HuH-7.5 (cell line): ENCODE results near the gene OTX1.

Experiments used
- DNase-seq: peaks from one replicate; pipeline ENCODE4 v3.0.0; 2011; ENCODE audit warnings: low spot score

OTX1 gene

GRCh38 chr2:63047321-63048279, 3.0 kb upstream of the OTX1 start:
- no peak for DNase-seq

GRCh38 chr2:63048367-63049171, 2.1 kb upstream of the OTX1 start:
- no peak for DNase-seq

- no peak for DNase-seq
These were observed 1.2 kb upstream of the OTX1 start for GRCh38 chr2:63049211-63049969.

GRCh38 chr2:63049970-63050333, 678 bp upstream of the OTX1 start:
- DNase-seq = no peak

GRCh38 chr2:63051042-63051794, 588 bp downstream of the OTX1 start:
- DNase-seq = peak; percentile 66

GRCh38 chr2:63051795-63052333, 1.2 kb downstream of the OTX1 start:
- no peak for DNase-seq

GRCh38 chr2:63052411-63053080, 1.9 kb downstream of the OTX1 start:
- no peak for DNase-seq

- DNase-seq = no peak
These were observed 2.7 kb downstream of the OTX1 start for GRCh38 chr2:63053081-63053888.

- no peak for DNase-seq
These were observed 3.4 kb downstream of the OTX1 start for GRCh38 chr2:63053889-63054602.

- DNase-seq = no peak
These were observed 4.2 kb downstream of the OTX1 start for GRCh38 chr2:63054841-63055225.

- no peak for DNase-seq
These were observed 4.8 kb downstream of the OTX1 start for GRCh38 chr2:63055226-63056106.

GRCh38 chr2:63056107-63057050, 5.7 kb downstream of the OTX1 start:
- DNase-seq = no peak

- no peak for DNase-seq
These were observed 6.9 kb downstream of the OTX1 start for GRCh38 chr2:63057249-63058143.

GRCh38 chr2:63058144-63058920, 7.7 kb downstream of the OTX1 start:
- no peak for DNase-seq
